Measurements from ENCODE around the gene CYFIP2. TPM values are rescaled to one million over a fixed set of nuclear protein-coding genes. Genes with fewer than 3 reads are reported as not detected.

CYFIP2 gene
- total RNA-seq, 1 experiment from 2014 or later = 74.7 TPM

DNA sequence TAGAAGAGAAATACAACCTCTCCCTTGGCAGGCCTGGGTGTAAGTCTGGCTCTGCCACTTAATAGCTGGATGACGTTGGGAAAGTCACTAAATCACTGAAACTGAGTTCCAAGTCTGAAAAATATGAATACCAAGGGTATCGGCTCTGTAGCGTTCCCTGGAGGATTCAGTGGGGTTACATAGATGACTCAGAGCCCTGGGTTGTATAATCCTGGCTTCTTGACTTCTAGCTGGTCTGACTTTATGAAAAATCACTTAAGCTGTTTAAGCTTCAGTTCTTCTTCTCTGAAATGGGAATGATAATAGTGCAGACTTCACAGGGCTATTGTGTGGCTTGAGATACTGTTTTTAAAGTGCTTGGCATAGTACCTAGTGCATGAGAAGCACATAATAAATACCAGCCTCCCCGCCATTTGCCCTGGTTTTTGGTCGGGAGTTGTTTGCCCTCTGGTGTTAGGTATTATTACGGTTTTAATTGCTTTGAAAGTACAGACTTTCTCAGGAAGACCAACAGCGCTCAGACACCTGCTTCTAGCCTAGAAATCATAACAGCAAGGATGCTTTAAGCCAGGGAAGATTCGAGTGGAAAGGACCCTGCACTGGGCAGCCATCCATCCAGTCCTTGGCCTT is 43.0 kb downstream of the CYFIP2 start:
- WGBS (ENCODE audit: extremely low coverage, insufficient read length, low lambda C conversion rate) = no CpG with 5 or more reads among the region's 8 CpGs
- Histone ChIP-seq H3K79me2 (ENCODE audit: insufficient read depth, low read length) (no peaks in the 10 kb centered on the region), H2AFZ (ENCODE audit: low read length) (no peak overlapping the region), H2BK5ac (ENCODE audit: insufficient read length, low read length) (no peak overlapping the region), H3K79me1 (ENCODE audit: insufficient read depth, low read depth, low read length, poor library complexity, severe bottlenecking) (no peaks in the 10 kb centered on the region), H3K56ac (ENCODE audit: insufficient read length, low read depth, low read length) (no peak overlapping the region), H2BK20ac (ENCODE audit: low read depth, low read length, poor library complexity, severe bottlenecking) (no peak overlapping the region), H3K4me2 (ENCODE audit: insufficient read depth, insufficient read length, low read length) (no peak overlapping the region), H3K23ac (ENCODE audit: insufficient read length, low read depth, low read length) (no peak overlapping the region), H2AK5ac (ENCODE audit: insufficient read length, low read length) (no peak overlapping the region), H3K14ac (ENCODE audit: insufficient read depth, low read length) (no peak overlapping the region), H2BK120ac (ENCODE audit: low read depth, low read length, poor library complexity, severe bottlenecking) (no peak overlapping the region), H2BK12ac (ENCODE audit: insufficient read length, low read depth, low read length) (no peak overlapping the region), H3T11ph (ENCODE audit: low read length) (no peak overlapping the region), H3K4ac (ENCODE audit: low read depth, low read length) (no peak overlapping the region), H3K4me1 (ENCODE audit: insufficient read depth, low read length) (no peaks in the 10 kb centered on the region), H3K23me2 (ENCODE audit: insufficient read length, low read depth, low read length, poor library complexity, severe bottlenecking) (no peaks in the 10 kb centered on the region), H4K5ac (ENCODE audit: insufficient read length, low read depth, low read length) (no peak overlapping the region), H4K91ac (ENCODE audit: insufficient read length, low read depth, low read length) (no peak overlapping the region), H2BK15ac (ENCODE audit: low read depth, low read length) (no peak overlapping the region), H4K8ac (replicated peaks; ENCODE audit: insufficient read length, low read depth, low read length) (no peak overlapping the region), H3K27ac (ENCODE audit: insufficient read length, low read depth, low read length) (no peak overlapping the region), H3K18ac (ENCODE audit: insufficient read length, low read depth, low read length) (no peak overlapping the region), H4K20me1 (ENCODE audit: control insufficient read depth, insufficient read depth, insufficient read length) (no peaks in the 10 kb centered on the region), H3K9ac (ENCODE audit: extremely low read depth, insufficient read length, low read length) (no peak overlapping the region), H3K27me3 (ENCODE audit: insufficient read depth, low read length) (no peaks in the 10 kb centered on the region), H3K9me3 (ENCODE audit: control insufficient read depth, low read depth, low read length) (no peaks in the 10 kb centered on the region)
- peaks cover 0 to 22% (median 14%) of the 10 kb centered on the region in 3 experiments; a peak in 2 of 7 replicates for H3K36me3 Mint-ChIP-seq (ENCODE audit: insufficient read depth in 1 of 3, low read depth in 3 of 3)
- DNase-seq = no peak
- H3K4me1 Mint-ChIP-seq = 0 out of 4 replicates have a peak, but pooled peaks cover 0 to 3% of the 10 kb centered on the region in 2 experiments
- H3K4me3 Mint-ChIP-seq = no peak overlapping the region
- TF ChIP-seq, protein P1, sequence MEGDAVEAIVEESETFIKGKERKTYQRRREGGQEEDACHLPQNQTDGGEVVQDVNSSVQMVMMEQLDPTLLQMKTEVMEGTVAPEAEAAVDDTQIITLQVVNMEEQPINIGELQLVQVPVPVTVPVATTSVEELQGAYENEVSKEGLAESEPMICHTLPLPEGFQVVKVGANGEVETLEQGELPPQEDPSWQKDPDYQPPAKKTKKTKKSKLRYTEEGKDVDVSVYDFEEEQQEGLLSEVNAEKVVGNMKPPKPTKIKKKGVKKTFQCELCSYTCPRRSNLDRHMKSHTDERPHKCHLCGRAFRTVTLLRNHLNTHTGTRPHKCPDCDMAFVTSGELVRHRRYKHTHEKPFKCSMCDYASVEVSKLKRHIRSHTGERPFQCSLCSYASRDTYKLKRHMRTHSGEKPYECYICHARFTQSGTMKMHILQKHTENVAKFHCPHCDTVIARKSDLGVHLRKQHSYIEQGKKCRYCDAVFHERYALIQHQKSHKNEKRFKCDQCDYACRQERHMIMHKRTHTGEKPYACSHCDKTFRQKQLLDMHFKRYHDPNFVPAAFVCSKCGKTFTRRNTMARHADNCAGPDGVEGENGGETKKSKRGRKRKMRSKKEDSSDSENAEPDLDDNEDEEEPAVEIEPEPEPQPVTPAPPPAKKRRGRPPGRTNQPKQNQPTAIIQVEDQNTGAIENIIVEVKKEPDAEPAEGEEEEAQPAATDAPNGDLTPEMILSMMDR (conservative IDR thresholded peaks at IDR 0.05) = no peak; the same call in 2 of the 3 replicates
- H3K9me3 Mint-ChIP-seq = no peaks in the 10 kb centered on the region
- no peak overlapping the region for H3K27ac Mint-ChIP-seq
- H3K27me3 Mint-ChIP-seq (ENCODE audit: low read depth) = no peaks in the 10 kb centered on the region
